ENCODE results near the gene SLC7A14. TPM values are rescaled to one million over a fixed set of nuclear protein-coding genes. Genes with fewer than 3 reads are reported as not detected.
"Not testable (repeated sequence)": the region's sequence is repeated elsewhere in the genome, so short reads cannot be mapped to it uniquely, and the experiment has no call there.

The SLC7A14 gene
- total RNA-seq, 1 experiment from 2014 or later = not detected

DNA sequence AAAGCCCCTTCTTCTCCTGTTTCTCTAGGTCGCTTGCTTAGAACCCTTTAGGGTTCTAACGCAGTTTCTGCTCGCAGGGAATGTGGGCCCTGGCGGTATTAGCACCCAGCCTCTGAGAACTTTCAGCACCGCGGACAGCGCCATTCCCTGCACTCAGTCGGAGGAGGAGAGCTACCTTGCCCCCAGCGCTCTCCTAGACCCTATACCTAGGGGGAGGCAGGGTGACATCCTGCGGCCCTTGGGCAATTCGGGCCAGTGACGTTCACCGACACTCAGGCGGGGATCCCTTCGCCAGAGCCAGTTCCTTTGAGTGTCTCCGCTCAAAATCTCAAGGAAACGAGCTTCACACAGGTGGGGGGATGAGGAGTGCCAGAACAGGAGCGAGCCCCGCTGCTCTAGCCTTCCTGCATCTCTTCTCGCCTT lies 1.3 kb downstream of the SLC7A14 start:
- peak; percentile 59 for DNase-seq (ENCODE audit: unreplicated experiment)
- ChIA-PET CTCF (interaction anchor here (0.8 kb wide), 1 partner anchor 21 kb away, joined by 4 read pairs; no protein-coding TSS in a partner anchor), POLR2A (interaction anchor here (0.6 to 1.2 kb wide), 2 partner anchors 8 to 11 kb away, joined by 4 read pairs; no protein-coding TSS in a partner anchor)
- H3K36me3 Mint-ChIP-seq (ENCODE audit: insufficient read depth, unreplicated experiment) = no peaks in the 10 kb centered on the region
- no peaks in the 10 kb centered on the region for H3K4me1 Mint-ChIP-seq (ENCODE audit: insufficient read depth, unreplicated experiment)
- peaks cover 56% of the 10 kb centered on the region for H3K27me3 Mint-ChIP-seq (ENCODE audit: insufficient read depth, unreplicated experiment)
- intact Hi-C loops (cut with micrococcal nuclease) = no loop called here
- no peak overlapping the region for H3K4me3 Mint-ChIP-seq (ENCODE audit: unreplicated experiment)
- no peak overlapping the region for H3K27ac Mint-ChIP-seq (ENCODE audit: low read depth, unreplicated experiment)
- TF ChIP-seq, protein P1, sequence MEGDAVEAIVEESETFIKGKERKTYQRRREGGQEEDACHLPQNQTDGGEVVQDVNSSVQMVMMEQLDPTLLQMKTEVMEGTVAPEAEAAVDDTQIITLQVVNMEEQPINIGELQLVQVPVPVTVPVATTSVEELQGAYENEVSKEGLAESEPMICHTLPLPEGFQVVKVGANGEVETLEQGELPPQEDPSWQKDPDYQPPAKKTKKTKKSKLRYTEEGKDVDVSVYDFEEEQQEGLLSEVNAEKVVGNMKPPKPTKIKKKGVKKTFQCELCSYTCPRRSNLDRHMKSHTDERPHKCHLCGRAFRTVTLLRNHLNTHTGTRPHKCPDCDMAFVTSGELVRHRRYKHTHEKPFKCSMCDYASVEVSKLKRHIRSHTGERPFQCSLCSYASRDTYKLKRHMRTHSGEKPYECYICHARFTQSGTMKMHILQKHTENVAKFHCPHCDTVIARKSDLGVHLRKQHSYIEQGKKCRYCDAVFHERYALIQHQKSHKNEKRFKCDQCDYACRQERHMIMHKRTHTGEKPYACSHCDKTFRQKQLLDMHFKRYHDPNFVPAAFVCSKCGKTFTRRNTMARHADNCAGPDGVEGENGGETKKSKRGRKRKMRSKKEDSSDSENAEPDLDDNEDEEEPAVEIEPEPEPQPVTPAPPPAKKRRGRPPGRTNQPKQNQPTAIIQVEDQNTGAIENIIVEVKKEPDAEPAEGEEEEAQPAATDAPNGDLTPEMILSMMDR (IDR thresholded peaks at IDR 0.05; ENCODE audit: unreplicated experiment) = no peak
- no TSS peak for BruUV-seq (replicated peaks)
- no peaks in the 10 kb centered on the region for H3K9me3 Mint-ChIP-seq (ENCODE audit: unreplicated experiment)

DNA sequence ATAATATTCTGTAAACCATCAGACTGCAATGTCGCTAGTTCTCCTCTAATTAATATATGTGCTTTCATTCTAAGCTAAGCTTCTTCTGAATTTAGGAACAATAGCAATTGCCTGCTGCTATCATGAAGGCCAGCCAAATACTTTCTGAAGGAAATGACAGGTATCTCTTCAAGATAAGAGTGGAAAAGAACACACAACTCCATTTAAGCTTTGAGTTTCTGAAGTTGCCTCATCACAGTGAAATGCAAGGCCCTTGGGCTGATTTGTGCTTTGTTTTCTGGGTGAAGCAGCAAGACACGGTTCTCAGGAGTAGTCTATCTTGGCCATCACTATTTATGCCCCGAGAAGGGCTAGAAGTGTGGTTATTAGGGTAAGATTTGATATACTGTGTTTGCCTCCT lies 6.2 kb downstream of the SLC7A14 start:
- TF ChIP-seq, protein P1 (IDR thresholded peaks at IDR 0.05; ENCODE audit: unreplicated experiment) = no peak
- no peak overlapping the region for H3K27ac Mint-ChIP-seq (ENCODE audit: low read depth, unreplicated experiment)
- ChIA-PET POLR2A (no interaction called here), CTCF (interaction anchor here (1.8 kb wide), 1 partner anchor 165 kb away, joined by 4 read pairs; no protein-coding TSS in a partner anchor)
- BruUV-seq (replicated peaks) = no TSS peak
- peaks cover 17% of the 10 kb centered on the region for H3K27me3 Mint-ChIP-seq (ENCODE audit: insufficient read depth, unreplicated experiment)
- no peak for DNase-seq (ENCODE audit: unreplicated experiment)
- H3K9me3 Mint-ChIP-seq (ENCODE audit: unreplicated experiment) = no peaks in the 10 kb centered on the region
- H3K4me1 Mint-ChIP-seq (ENCODE audit: insufficient read depth, unreplicated experiment) = no peaks in the 10 kb centered on the region
- H3K36me3 Mint-ChIP-seq (ENCODE audit: insufficient read depth, unreplicated experiment) = no peaks in the 10 kb centered on the region
- intact Hi-C loops (cut with micrococcal nuclease) = no loop called here
- no peak overlapping the region for H3K4me3 Mint-ChIP-seq (ENCODE audit: unreplicated experiment)

DNA sequence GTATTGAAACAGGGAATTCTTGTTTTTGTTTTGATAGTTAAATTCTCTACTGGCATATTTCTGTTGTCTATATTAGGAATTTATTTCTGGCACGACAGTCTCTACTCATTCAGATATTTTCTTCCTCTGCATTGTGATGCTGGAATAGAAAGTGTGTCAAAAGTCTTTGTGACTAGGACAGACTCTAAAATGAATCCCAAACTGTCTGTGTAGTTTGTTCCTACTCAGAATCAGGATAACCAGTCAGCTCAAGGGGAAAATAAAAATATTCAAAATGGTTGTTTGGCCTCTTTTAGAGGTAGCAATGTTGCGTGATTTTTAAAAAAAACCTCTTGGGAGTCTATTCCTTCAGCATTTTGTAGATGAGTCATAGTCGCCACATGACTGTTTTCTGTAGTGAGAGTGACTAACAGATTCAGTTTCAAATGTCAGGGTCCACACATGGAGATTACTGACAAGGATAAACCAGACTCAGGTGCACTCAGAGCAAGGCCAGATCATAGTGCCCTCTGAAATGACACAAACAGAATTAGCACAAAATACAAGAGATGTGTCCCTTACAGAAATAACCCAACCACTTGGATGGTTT lies 13.1 kb downstream of the SLC7A14 start:
- no peaks in the 10 kb centered on the region for H3K36me3 Mint-ChIP-seq (ENCODE audit: insufficient read depth, unreplicated experiment)
- H3K4me1 Mint-ChIP-seq (ENCODE audit: insufficient read depth, unreplicated experiment) = peaks cover 13% of the 10 kb centered on the region
- no peaks in the 10 kb centered on the region for H3K9me3 Mint-ChIP-seq (ENCODE audit: unreplicated experiment)
- TF ChIP-seq, protein P1 (IDR thresholded peaks at IDR 0.05; ENCODE audit: unreplicated experiment) = no peak
- ChIA-PET CTCF (interaction anchor here (1.4 kb wide), 1 partner anchor 14 kb away, joined by 4 read pairs; the partner anchor contains the start of gene SLC7A14), POLR2A (no interaction called here)
- no TSS peak for BruUV-seq (replicated peaks)
- peak overlapping the region; percentile 54 for H3K27ac Mint-ChIP-seq (ENCODE audit: low read depth, unreplicated experiment)
- H3K4me3 Mint-ChIP-seq (ENCODE audit: unreplicated experiment) = no peak overlapping the region
- H3K27me3 Mint-ChIP-seq (ENCODE audit: insufficient read depth, unreplicated experiment) = no peaks in the 10 kb centered on the region
- peak; percentile 78 for DNase-seq (ENCODE audit: unreplicated experiment)
- intact Hi-C loops (cut with micrococcal nuclease) = no loop called here

DNA sequence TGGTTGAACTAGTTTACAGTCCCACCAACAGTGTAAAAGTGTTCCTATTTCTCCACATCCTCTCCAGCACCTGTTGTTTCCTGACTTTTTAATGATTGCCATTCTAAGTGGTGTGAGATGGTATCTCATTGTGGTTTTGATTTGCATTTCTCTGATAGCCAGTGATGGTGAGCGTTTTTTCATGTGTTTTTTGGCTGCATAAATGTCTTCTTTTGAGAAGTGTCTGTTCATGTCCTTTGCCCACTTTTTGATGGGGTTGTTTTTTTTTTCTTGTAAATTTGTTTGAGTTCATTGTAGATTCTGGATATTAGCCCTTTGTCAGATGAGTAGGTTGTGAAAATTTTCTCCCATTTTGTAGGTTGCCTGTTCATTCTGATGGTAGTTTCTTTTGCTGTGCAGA lies 18.3 kb downstream of the SLC7A14 start:
- CTCF ChIA-PET = interaction anchor here (0.7 kb wide), 1 partner anchor 89 kb away, joined by 3 read pairs; no protein-coding TSS in a partner anchor
- peaks cover 11% of the 10 kb centered on the region for H3K4me1 Mint-ChIP-seq (ENCODE audit: insufficient read depth, unreplicated experiment)
- H3K4me3 Mint-ChIP-seq (ENCODE audit: unreplicated experiment); H3K9me3 Mint-ChIP-seq (ENCODE audit: unreplicated experiment); DNase-seq (ENCODE audit: unreplicated experiment); H3K36me3 Mint-ChIP-seq (ENCODE audit: insufficient read depth, unreplicated experiment); H3K27me3 Mint-ChIP-seq (ENCODE audit: insufficient read depth, unreplicated experiment); intact Hi-C loops (cut with micrococcal nuclease); H3K27ac Mint-ChIP-seq (ENCODE audit: low read depth, unreplicated experiment); BruUV-seq (replicated peaks); POLR2A ChIA-PET: not testable (repeated sequence)
